ENCODE measurements around the gene FAM118B.
"Not testable (repeated sequence)": the region's sequence is repeated elsewhere in the genome, so short reads cannot be mapped to it uniquely, and the experiment has no call there.

The FAM118B gene

GRCh38 chr11:126277780-126278179, 66.2 kb downstream of the FAM118B start:
- no peak for DNase-seq

DNA sequence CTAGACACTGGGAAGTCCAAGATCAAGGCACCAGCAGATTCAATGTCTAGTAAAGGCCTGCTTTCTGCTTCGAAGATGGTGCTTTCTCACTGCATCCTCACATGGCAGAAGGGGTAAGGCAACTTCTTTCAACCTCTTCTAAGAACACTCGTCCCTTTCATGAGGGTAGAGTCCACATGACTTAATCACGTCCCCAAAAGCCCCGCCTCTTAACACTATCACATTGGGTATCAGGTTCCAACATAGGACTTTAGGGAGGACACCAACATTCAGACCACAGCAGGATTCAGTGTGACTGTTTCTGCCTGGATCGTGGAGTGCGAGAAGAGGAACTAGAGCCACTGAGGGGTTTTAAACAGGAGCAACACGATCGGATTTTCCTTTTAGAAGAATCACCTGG, 67.6 kb downstream of the FAM118B start:
- DNase-seq: no peak

DNA sequence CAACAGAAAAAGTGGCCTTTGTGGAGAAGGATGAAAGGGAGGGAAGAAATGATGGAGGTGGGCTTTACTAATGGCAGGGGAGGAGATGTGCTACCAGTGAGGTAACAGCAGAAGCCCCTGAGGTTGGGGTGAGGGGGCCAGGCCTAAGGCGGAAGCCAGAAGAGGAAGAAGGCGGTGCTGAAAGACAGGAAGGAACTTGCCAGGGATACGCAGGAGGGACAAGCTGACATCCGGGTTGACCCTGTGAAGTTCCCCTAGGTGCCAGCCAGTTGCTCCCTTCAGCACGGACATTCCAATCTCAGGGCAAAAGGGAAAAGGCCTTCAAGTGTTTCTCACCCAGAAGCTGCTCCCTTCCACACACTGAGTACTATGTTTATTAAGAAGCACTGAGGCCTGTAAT, 69.0 kb downstream of the FAM118B start:
- DNase-seq: no peak

- no peak for DNase-seq
These were observed 69.7 kb downstream of the FAM118B start for GRCh38 chr11:126281245-126281644.

DNA sequence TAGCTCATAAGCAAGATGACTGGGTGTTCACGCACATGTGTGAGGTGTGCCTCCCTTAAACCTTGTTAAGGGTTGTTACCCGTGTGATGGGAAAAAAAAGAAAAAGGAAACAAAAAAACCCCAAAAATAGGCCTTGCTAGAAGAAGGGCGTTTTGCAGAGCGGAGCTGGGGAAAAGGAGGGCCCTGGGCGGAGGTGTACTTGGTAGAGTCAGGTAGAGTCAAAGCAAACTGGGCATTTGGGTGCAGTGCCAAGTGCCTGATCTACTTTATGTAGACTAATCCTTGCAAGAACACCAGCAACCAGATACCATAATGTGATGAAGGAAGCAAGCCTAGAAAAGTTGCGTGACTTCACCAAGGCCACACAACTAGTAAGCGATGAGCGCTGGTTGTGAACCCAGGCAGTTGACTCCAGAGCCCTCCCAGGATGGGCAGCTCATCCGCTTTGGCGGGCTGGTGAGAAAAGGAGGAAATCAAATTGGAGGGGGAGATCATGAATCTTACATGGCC, 70.1 kb downstream of the FAM118B start:
- no peak for DNase-seq

- DNase-seq: no peak
These were observed 70.8 kb downstream of the FAM118B start for GRCh38 chr11:126282361-126282735.

- DNase-seq: peak; percentile 66
These were observed 71.4 kb downstream of the FAM118B start, which contains the start of gene TIRAP for GRCh38 chr11:126282736-126283591. TIRAP (plus strand) TSS chr11:126283093; CDS start chr11:126290895, 7,802 bp downstream.

DNA sequence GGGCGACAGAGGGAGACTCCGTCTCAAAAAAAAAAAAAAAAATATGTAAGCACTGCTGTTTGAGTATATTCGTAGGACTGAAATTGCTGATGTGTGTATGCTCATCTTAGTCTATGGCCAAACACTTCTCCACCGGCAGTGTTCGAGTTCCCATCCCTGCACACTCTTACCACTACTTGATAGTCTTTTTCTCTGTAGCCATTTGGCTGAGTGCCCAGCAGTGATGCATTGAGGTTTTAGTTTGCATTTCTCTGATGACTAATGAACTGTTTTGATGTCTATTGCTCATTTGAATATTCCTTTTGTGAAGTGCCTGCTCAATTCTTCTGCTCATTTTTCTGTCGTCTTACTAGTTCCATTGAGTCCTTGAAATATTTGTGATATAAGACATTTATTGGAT, 73.2 kb downstream of the FAM118B start:
- peak; percentile 82 for DNase-seq

DNA sequence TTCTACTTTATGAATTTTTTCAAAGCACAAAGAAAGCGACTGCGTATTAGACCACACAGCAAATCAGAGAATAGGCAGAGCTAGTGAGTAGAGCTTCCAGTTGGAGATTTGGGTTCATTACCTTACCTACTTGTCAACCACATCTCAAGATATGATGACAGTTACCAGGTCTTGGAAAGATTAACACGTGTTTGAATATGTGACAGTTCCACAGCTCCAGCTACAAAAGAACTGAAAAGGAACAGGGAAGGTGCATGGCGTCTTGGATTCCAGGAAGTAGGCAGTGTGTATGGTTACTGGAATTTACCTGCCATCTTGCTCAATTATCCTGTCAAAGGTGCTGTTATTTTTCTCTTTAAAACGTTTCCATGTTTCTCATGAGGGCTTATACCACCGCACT, 76.7 kb downstream of the FAM118B start:
- no peak for DNase-seq

GRCh38 chr11:126290887-126291286, 79.3 kb downstream of the FAM118B start:
- no peak for DNase-seq

DNA sequence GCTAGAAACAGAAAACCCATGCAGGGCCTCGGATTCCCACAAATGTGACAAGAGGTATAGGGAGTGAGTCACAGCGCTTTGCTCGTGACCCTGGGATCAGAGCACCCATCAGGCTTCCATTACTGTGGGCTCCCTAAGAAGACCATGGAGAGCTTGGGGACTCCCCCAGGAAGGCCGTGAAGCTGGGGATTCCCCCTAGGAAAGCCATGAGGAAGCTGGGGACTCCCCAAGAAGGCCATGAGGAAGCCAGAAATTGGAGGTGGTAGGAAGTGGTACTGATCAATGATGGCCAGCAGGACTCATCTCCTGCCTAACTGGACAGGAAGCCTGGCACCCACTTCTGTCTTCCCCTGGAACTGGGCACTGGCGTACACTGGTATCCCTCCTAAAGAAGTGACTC, 82.1 kb downstream of the FAM118B start:
- DNase-seq: no peak

- no peak for DNase-seq
These were observed 85.4 kb downstream of the FAM118B start for GRCh38 chr11:126297004-126297403.

- peak; percentile 89 for DNase-seq
These were observed 92.3 kb downstream of the FAM118B start, which contains the start of gene DCPS for GRCh38 chr11:126303623-126304456. DCPS (plus strand) TSS chr11:126304060; CDS start chr11:126304081, 21 bp downstream.

- no peak for DNase-seq
These were observed 93.0 kb downstream of the FAM118B start for GRCh38 chr11:126304457-126305075.

DNA sequence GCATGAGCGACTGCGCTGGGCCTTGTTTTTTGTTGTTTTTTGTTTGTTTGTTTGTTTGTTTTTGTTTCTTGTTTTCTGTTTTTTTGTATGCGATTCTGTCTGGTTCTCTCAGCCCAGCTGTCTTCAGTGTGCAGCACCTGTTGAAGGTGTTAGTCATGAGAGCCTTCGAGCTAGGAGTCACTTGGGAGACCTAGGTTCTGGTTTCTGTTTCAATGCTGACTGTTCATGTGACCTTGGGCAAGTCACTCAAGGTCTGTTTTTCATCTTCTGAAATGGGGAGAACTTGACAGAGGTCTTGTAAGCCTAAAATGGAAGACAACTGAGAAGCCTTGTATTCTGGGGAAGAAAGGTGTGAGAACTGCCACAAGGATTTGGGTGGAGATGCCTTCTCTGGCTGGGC, 94.1 kb downstream of the FAM118B start:
- DNase-seq: no peak

GRCh38 chr11:126307706-126308105, 96.1 kb downstream of the FAM118B start:
- DNase-seq: no peak

- no peak for DNase-seq
These were observed 96.7 kb downstream of the FAM118B start for GRCh38 chr11:126308271-126308671.

- not testable (repeated sequence) for DNase-seq
These were observed 97.2 kb downstream of the FAM118B start for GRCh38 chr11:126308771-126309170.

GRCh38 chr11:126310200-126310991, 98.8 kb downstream of the FAM118B start:
- DNase-seq: peak; percentile 66

DNA sequence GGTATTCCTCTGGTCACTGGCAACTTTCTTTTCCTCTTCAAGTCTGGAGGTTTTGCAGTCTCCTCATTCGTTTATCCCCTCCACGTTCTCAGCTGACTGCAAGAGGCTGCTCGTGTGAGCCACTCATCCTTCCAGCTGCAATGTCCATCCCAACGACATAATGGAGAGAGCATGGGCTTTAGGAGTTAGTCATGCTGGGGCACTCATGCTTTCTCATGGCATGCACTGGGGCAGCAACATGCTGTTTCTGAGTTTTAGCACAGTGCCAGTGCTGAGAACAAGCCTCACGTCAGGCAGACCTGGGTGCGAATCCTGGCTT, 99.4 kb downstream of the FAM118B start:
- DNase-seq: no peak

GRCh38 chr11:126311401-126312291, 100.1 kb downstream of the FAM118B start:
- no peak for DNase-seq

Data from CD4-positive, alpha-beta T cell treated with Interleukin-12 subunit alpha and Interleukin-12 subunit beta, for 1 hour (primary cell).